ENCODE measurements around the gene RPL34. TPM values are rescaled to one million over a fixed set of nuclear protein-coding genes. Genes with fewer than 3 reads are reported as not detected.

RPL34 gene
- polyA plus RNA-seq, 3 donors, result 1,490 to 2,624 (median 1,519) TPM

GRCh38 chr4:108622828-108623227 is 2.5 kb downstream of the RPL34 start:
- intact Hi-C loops (cut with micrococcal nuclease), result no loop called here
- H3K36me3 ChIP-seq (replicated peaks in 1 of 2; ENCODE audit: control insufficient read depth in 1 of 2, insufficient read depth in 2 of 2, low read length in 2 of 2), result peaks cover 60 to 63% of the 10 kb centered on the region in 2 donors
- Mint-ChIP-seq H3K36me3 (peaks cover 47 to 60% of the 10 kb centered on the region in 2 donors), H3K9me3 (no peaks in the 10 kb centered on the region), H3K4me3 (no peak overlapping the region), H3K27me3 (ENCODE audit: low read depth in 3 of 3) (no peaks in the 10 kb centered on the region), H3K4me1 (peaks cover 22% of the 10 kb centered on the region), H3K27ac (peak overlapping the region in 2 of 7 donors; percentile 27 to 41)
- WGBS (ENCODE audit: insufficient coverage), result 100% methylated on average over 4 of the region's 5 CpGs
- H3K9me3 ChIP-seq (replicated peaks in 1 of 2; ENCODE audit: control insufficient read depth in 1 of 2, insufficient read depth in 1 of 2, low read length in 2 of 2), result no peaks in the 10 kb centered on the region
- H3K9ac ChIP-seq (ENCODE audit: insufficient read depth, low read length, poor library complexity, severe bottlenecking), result no peak overlapping the region
- no peak overlapping the region for H3K4me2 ChIP-seq (replicated peaks; ENCODE audit: extremely low read depth, low read length, poor library complexity, severe bottlenecking)
- no peak for DNase-seq
- no peak overlapping the region for H2AFZ ChIP-seq (ENCODE audit: insufficient read depth, low read depth, low read length, poor library complexity, severe bottlenecking)
- H3K27me3 ChIP-seq (ENCODE audit: control insufficient read depth in 2 of 2, insufficient read depth in 2 of 2, low read length in 2 of 2), result no peaks in the 10 kb centered on the region
- TF ChIP-seq CTCF (IDR thresholded peaks at IDR 0.05), result no peak
- no peak overlapping the region for H3K4me3 ChIP-seq (replicated peaks in 1 of 3; ENCODE audit: low read depth in 2 of 3, low read length in 3 of 3)
- H4K20me1 ChIP-seq (ENCODE audit: insufficient read depth, low read length), result peaks cover 30% of the 10 kb centered on the region
- H3K27ac ChIP-seq (ENCODE audit: low read depth in 1 of 2, low read length in 2 of 2), result no peak overlapping the region
- peaks cover 16 to 18% of the 10 kb centered on the region in 2 donors for H3K4me1 ChIP-seq (ENCODE audit: control insufficient read depth in 1 of 2, insufficient read depth in 2 of 2, low read length in 2 of 2)
- H3K79me2 ChIP-seq (ENCODE audit: insufficient read depth, low read length), result peaks cover 43% of the 10 kb centered on the region

- H3K4me3 Mint-ChIP-seq, result no peak overlapping the region
- Histone ChIP-seq H3K4me2 (replicated peaks; ENCODE audit: extremely low read depth, low read length, poor library complexity, severe bottlenecking) (no peak overlapping the region), H3K36me3 (replicated peaks in 1 of 2; ENCODE audit: control insufficient read depth in 1 of 2, insufficient read depth in 2 of 2, low read length in 2 of 2) (peaks cover 72 to 79% of the 10 kb centered on the region in 2 donors), H3K4me1 (ENCODE audit: control insufficient read depth in 1 of 2, insufficient read depth in 2 of 2, low read length in 2 of 2) (peaks cover 13 to 15% of the 10 kb centered on the region in 2 donors), H3K4me3 (replicated peaks in 1 of 3; ENCODE audit: low read depth in 2 of 3, low read length in 3 of 3) (no peak overlapping the region), H2AFZ (ENCODE audit: insufficient read depth, low read depth, low read length, poor library complexity, severe bottlenecking) (no peak overlapping the region), H3K27ac (ENCODE audit: low read depth in 1 of 2, low read length in 2 of 2) (no peak overlapping the region), H3K9ac (ENCODE audit: insufficient read depth, low read length, poor library complexity, severe bottlenecking) (no peak overlapping the region), H3K79me2 (ENCODE audit: insufficient read depth, low read length) (peaks cover 43% of the 10 kb centered on the region), H3K27me3 (ENCODE audit: control insufficient read depth in 2 of 2, insufficient read depth in 2 of 2, low read length in 2 of 2) (no peaks in the 10 kb centered on the region), H4K20me1 (ENCODE audit: insufficient read depth, low read length) (peaks cover 38% of the 10 kb centered on the region), H3K9me3 (replicated peaks in 1 of 2; ENCODE audit: control insufficient read depth in 1 of 2, insufficient read depth in 1 of 2, low read length in 2 of 2) (no peaks in the 10 kb centered on the region)
- peak overlapping the region in 1 of 7 donors; percentile 3 for H3K27ac Mint-ChIP-seq
- H3K27me3 Mint-ChIP-seq (ENCODE audit: low read depth in 3 of 3), result no peaks in the 10 kb centered on the region
- H3K36me3 Mint-ChIP-seq, result peaks cover 57 to 71% of the 10 kb centered on the region in 2 donors
- intact Hi-C loops (cut with micrococcal nuclease), result no loop called here
- WGBS (ENCODE audit: insufficient coverage), result no CpG with 5 or more reads among the region's 2 CpGs
- no peak for DNase-seq
- TF ChIP-seq CTCF (IDR thresholded peaks at IDR 0.05), result no peak
- H3K4me1 Mint-ChIP-seq, result peaks cover 20% of the 10 kb centered on the region
- no peaks in the 10 kb centered on the region for H3K9me3 Mint-ChIP-seq
Measured at GRCh38 chr4:108624263-108625056, 4.1 kb downstream of the RPL34 start.

All from CD14-positive monocyte (primary cell).